Brain microvascular endothelial cell (primary cell): ENCODE measurements around the gene PAGR1.
"Not testable (repeated sequence)": the region's sequence is repeated elsewhere in the genome, so short reads cannot be mapped to it uniquely, and the experiment has no call there.

Experiments used
- DNase-seq: peaks from one replicate; pipeline ENCODE4 v3.0.0-alpha.2; 2020
- H3K27ac ChIP-seq: fragments of 250-450 bp; sonication (Bioruptor Pico); 2 replicates; pipeline ENCODE4 v1.5.1; 2020; ENCODE audit warnings: mild to moderate bottlenecking, moderate library complexity
- H3K27me3 ChIP-seq: fragments of 250-450 bp; sonication (Bioruptor Pico); replicated peaks from 2 replicates; pipeline ENCODE4 v1.5.1; 2020; ENCODE audit warnings: mild to moderate bottlenecking
- H3K36me3 ChIP-seq: fragments of 250-450 bp; sonication (Bioruptor Pico); replicated peaks from 2 replicates; pipeline ENCODE4 v1.5.1; 2020; ENCODE audit warnings: mild to moderate bottlenecking
- H3K4me3 ChIP-seq: 2 replicates; pipeline ENCODE4 v1.5.1; 2011; ENCODE audit warnings: low read depth, mild to moderate bottlenecking, control low read depth, low read length, moderate library complexity
- CTCF ChIP-seq: IDR thresholded peaks from 2 replicates; pipeline ENCODE4 v1.5.1; 2011; ENCODE audit warnings: low read depth, mild to moderate bottlenecking, moderate library complexity, low read length, control low read depth, inconsistent platforms; ENCODE audit errors: missing control alignments
- in situ Hi-C: cut with HindIII; loops from 2 replicates; pipeline ENCODE4 v1.10.0; 2017; ENCODE audit warnings: low sequenced_read_pairs, low pct_ligation_motif_present

The PAGR1 gene

GRCh38 chr16:29862884-29863668, 47.1 kb downstream of the PAGR1 start, which contains the start of gene CDIPT:
CDIPT (minus strand) TSS chr16:29863226; CDS start chr16:29862857, 369 bp downstream.
- peak; percentile 92 for DNase-seq
- Histone ChIP-seq H3K4me3 (peak within 1 kb of the TSS; percentile 85), H3K36me3 (peaks cover 18% of the 10 kb centered on the region), H3K27ac (peak within 1 kb of the TSS; percentile 99), H3K27me3 (no peaks in the 10 kb centered on the region)
- in situ Hi-C loops, result no loop called here
- peak; percentile 76 for TF ChIP-seq CTCF

GRCh38 chr16:29863669-29863984, 47.7 kb downstream of the PAGR1 start:
- in situ Hi-C loops, result no loop called here
- no peak for DNase-seq

GRCh38 chr16:29864205-29864604, 48.3 kb downstream of the PAGR1 start:
- no peak overlapping the region for H3K27ac ChIP-seq

More at GRCh38 chr16:29863669-29863984, 47.7 kb downstream of the PAGR1 start:
- Histone ChIP-seq H3K27me3 (no peaks in the 10 kb centered on the region), H3K36me3 (peaks cover 16% of the 10 kb centered on the region), H3K4me3 (peak overlapping the region; percentile 36), H3K27ac (peak overlapping the region; percentile 99)
- no peak for TF ChIP-seq CTCF

GRCh38 chr16:29868396-29869009, 52.6 kb downstream of the PAGR1 start:
- Histone ChIP-seq H3K27ac (no peak overlapping the region), H3K27me3 (no peaks in the 10 kb centered on the region), H3K4me3 (no peak overlapping the region), H3K36me3 (no peaks in the 10 kb centered on the region)
- in situ Hi-C loops, result no loop called here
- no peak for DNase-seq
- no peak for TF ChIP-seq CTCF

More at GRCh38 chr16:29864205-29864604, 48.3 kb downstream of the PAGR1 start:
- no peak overlapping the region for H3K4me3 ChIP-seq
- no peak for TF ChIP-seq CTCF
- in situ Hi-C loops, result no loop called here
- no peak for DNase-seq
- no peaks in the 10 kb centered on the region for H3K27me3 ChIP-seq
- H3K36me3 ChIP-seq, result peaks cover 11% of the 10 kb centered on the region

- H3K4me3 ChIP-seq, H3K27ac ChIP-seq, in situ Hi-C loops, DNase-seq, H3K27me3 ChIP-seq, H3K36me3 ChIP-seq: not testable (repeated sequence)
Observed at GRCh38 chr16:29869067-29869466, 53.1 kb downstream of the PAGR1 start.
